Measurements from ENCODE around the gene ZNF530.

DNA sequence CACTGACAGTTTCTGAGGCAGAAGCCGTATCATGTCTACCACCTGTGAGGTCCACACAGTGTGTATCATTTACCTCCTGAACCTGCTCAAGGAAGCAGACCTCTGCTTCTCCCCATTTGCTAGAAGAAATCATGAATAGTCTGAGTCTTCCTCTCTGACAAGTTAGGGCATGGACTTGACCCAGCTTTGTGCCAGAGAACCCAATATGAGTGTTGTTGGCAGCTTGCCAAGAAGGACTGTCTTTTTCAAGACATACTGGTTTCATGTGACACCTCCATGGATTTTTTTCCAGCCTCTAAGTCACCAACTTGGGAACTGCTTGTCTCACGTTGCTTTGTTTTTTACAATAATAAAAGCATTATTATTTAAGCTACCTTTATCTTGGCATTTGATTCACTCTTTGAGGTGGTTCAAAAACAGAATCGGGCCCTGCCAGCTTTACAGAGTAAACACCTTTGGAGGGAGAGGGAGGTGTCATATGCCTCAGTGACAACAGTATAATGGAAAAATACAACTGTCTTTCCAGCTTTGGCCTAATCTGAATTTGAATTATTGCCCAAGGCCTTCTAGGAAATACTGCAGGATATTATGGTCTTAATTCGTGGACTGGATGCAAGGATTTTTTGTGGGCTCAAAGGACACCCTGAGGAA, 42.8 kb downstream of the ZNF530 start:
- TF ChIP-seq POLR2AphosphoS5 (IDR thresholded peaks at IDR 0.05; ENCODE audit: low read depth, low read length) (no peak), CTCF (IDR thresholded peaks at IDR 0.05) (no peak), SIN3A (IDR thresholded peaks at IDR 0.05; ENCODE audit: borderline replicate concordance, insufficient read depth, low read depth, low read length) (no peak), TCF7L2 (IDR thresholded peaks at IDR 0.05; ENCODE audit: low read depth, low read length) (no peak)
- TF ChIP-seq, protein P1, sequence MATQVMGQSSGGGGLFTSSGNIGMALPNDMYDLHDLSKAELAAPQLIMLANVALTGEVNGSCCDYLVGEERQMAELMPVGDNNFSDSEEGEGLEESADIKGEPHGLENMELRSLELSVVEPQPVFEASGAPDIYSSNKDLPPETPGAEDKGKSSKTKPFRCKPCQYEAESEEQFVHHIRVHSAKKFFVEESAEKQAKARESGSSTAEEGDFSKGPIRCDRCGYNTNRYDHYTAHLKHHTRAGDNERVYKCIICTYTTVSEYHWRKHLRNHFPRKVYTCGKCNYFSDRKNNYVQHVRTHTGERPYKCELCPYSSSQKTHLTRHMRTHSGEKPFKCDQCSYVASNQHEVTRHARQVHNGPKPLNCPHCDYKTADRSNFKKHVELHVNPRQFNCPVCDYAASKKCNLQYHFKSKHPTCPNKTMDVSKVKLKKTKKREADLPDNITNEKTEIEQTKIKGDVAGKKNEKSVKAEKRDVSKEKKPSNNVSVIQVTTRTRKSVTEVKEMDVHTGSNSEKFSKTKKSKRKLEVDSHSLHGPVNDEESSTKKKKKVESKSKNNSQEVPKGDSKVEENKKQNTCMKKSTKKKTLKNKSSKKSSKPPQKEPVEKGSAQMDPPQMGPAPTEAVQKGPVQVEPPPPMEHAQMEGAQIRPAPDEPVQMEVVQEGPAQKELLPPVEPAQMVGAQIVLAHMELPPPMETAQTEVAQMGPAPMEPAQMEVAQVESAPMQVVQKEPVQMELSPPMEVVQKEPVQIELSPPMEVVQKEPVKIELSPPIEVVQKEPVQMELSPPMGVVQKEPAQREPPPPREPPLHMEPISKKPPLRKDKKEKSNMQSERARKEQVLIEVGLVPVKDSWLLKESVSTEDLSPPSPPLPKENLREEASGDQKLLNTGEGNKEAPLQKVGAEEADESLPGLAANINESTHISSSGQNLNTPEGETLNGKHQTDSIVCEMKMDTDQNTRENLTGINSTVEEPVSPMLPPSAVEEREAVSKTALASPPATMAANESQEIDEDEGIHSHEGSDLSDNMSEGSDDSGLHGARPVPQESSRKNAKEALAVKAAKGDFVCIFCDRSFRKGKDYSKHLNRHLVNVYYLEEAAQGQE (IDR thresholded peaks at IDR 0.05; ENCODE audit: insufficient read depth in 1 of 2, low read depth in 2 of 2, low read length in 1 of 2) = no peak

Data from Panc1 (cell line).